HepG2 (cell line): ENCODE results near the gene RSBN1L. TPM values are rescaled to one million over a fixed set of nuclear protein-coding genes. Genes with fewer than 3 reads are reported as not detected.

ENCODE experiments used
- ADNP ChIP-seq: sonication (generic); formaldehyde crosslinking; IDR thresholded peaks from 2 replicates; pipeline ENCODE4 v1.4.0; 2020; ENCODE audit warnings: missing genetic modification reagents
- CHD2 ChIP-seq: IDR thresholded peaks from 2 replicates; pipeline ENCODE4 v1.6.1; 2011; ENCODE audit warnings: low read depth, low read length, improper control_type of control experiment
- ERF ChIP-seq: IDR thresholded peaks from 2 replicates; pipeline ENCODE4 v1.6.1; 2018; ENCODE audit warnings: missing biosample characterization, missing genetic modification reagents
- FOXA3 ChIP-seq: IDR thresholded peaks from 2 replicates; pipeline ENCODE4 v1.6.1; 2016; ENCODE audit warnings: missing genetic modification reagents, missing compliant biosample characterization
- HDAC1 ChIP-seq: sonication (generic); formaldehyde crosslinking; IDR thresholded peaks from 2 replicates; pipeline ENCODE4 v1.5.1; 2020; ENCODE audit warnings: mild to moderate bottlenecking, missing genetic modification reagents
- JARID2 ChIP-seq: sonication (generic); formaldehyde crosslinking; IDR thresholded peaks from 2 replicates; pipeline ENCODE4 v1.8.1; 2023; ENCODE audit warnings: missing genetic modification reagents, inconsistent platforms; ENCODE audit not compliant: insufficient replicate concordance
- JUNB ChIP-seq: sonication (generic); formaldehyde crosslinking; IDR thresholded peaks from 2 replicates; pipeline ENCODE4 v1.8.0; 2022; ENCODE audit warnings: missing genetic modification reagents, mild to moderate bottlenecking, borderline replicate concordance
- RFXANK ChIP-seq: IDR thresholded peaks from 2 replicates; pipeline ENCODE4 v1.6.1; 2016
- SATB2 ChIP-seq: sonication (generic); formaldehyde crosslinking; IDR thresholded peaks from 2 replicates; pipeline ENCODE4 v1.5.0; 2020; ENCODE audit warnings: missing genetic modification reagents
- SP4 ChIP-seq: sonication (generic); formaldehyde crosslinking; IDR thresholded peaks from 2 replicates; pipeline ENCODE4 v1.8.1; 2023; ENCODE audit warnings: mild to moderate bottlenecking, missing genetic modification reagents
- TBP ChIP-seq: sonication (generic); formaldehyde crosslinking; IDR thresholded peaks from 2 replicates; pipeline ENCODE4 v1.5.0; 2020; ENCODE audit warnings: missing genetic modification reagents
- TBX3 ChIP-seq: fragments of 450-650 bp; IDR thresholded peaks from 2 replicates; pipeline ENCODE4 v1.6.1; 2017; ENCODE audit warnings: antibody characterized with exemption, mild to moderate bottlenecking, inconsistent platforms, borderline replicate concordance
- TERF1 ChIP-seq: sonication (generic); formaldehyde crosslinking; IDR thresholded peaks from 2 replicates; pipeline ENCODE4 v1.8.0; 2022; ENCODE audit warnings: mild to moderate bottlenecking, missing genetic modification reagents, moderate library complexity
- TGIF2 ChIP-seq: IDR thresholded peaks from 2 replicates; pipeline ENCODE4 v1.6.1; 2016; ENCODE audit warnings: control low read depth, missing compliant biosample characterization
- U2AF2 ChIP-seq: fragments of 200-400 bp; formaldehyde crosslinking; IDR thresholded peaks from 2 replicates; pipeline ENCODE4 v1.6.1; 2017; ENCODE audit warnings: low read depth, mild to moderate bottlenecking, low read length
- ZC3H13 ChIP-seq: sonication (generic); formaldehyde crosslinking; IDR thresholded peaks from 2 replicates; pipeline ENCODE4 v1.8.1; 2023; ENCODE audit warnings: mild to moderate bottlenecking, missing genetic modification reagents, moderate library complexity
- ZNF12 ChIP-seq: sonication (generic); formaldehyde crosslinking; IDR thresholded peaks from 2 replicates; pipeline ENCODE4 v1.5.0; 2020; ENCODE audit warnings: missing genetic modification reagents
- ZNF18 ChIP-seq: sonication (generic); formaldehyde crosslinking; IDR thresholded peaks from 2 replicates; pipeline ENCODE4 v1.8.0; 2022; ENCODE audit warnings: mild to moderate bottlenecking, missing genetic modification reagents; ENCODE audit not compliant: insufficient replicate concordance
- ZNF282 ChIP-seq: fragments of 450-650 bp; IDR thresholded peaks from 2 replicates; pipeline ENCODE4 v1.6.1; 2018; ENCODE audit not compliant: partially characterized antibody
- ZNF460 ChIP-seq: sonication (generic); formaldehyde crosslinking; IDR thresholded peaks from 2 replicates; pipeline ENCODE4 v1.5.1; 2020; ENCODE audit warnings: missing genetic modification reagents, mild to moderate bottlenecking, borderline replicate concordance
- ZNF570 ChIP-seq: sonication (generic); formaldehyde crosslinking; IDR thresholded peaks from 2 replicates; pipeline ENCODE4 v1.4.0; 2020; ENCODE audit warnings: mild to moderate bottlenecking, missing genetic modification reagents, borderline replicate concordance
- ZNF703 ChIP-seq: sonication (generic); formaldehyde crosslinking; IDR thresholded peaks from 2 replicates; pipeline ENCODE4 v1.5.1; 2020; ENCODE audit warnings: missing genetic modification reagents, mild to moderate bottlenecking, moderate library complexity, borderline replicate concordance
- polyA plus RNA-seq, 8 experiments: library from polyadenylated mRNA; depleted of rRNA in 3 of 8; stranded (reverse) in 7 of 8; unstranded in 1 of 8; fragments of >200 nt; fragmentation: Illumina TruSeq in 4 of 8; extraction: Trizol in 4 of 8; gene quantifications; 2 replicates each; pipeline versions ENCODE4 v1.2.1 to v1.2.3, GENCODE V29; 2011 to 2016; ENCODE audit warnings: low read depth in 4 of 8, missing spikeins in 1 of 8, mixed read lengths in 1 of 8; ENCODE audit not compliant: insufficient read depth in 1 of 8
- total RNA-seq, 5 experiments: library from RNA; depleted of rRNA; stranded (reverse); fragments of >200 nt; fragmentation: Illumina TruSeq; extraction: Trizol; gene quantifications; 2 replicates each; pipeline ENCODE4 v1.2.3, GENCODE V29; 2016; ENCODE audit warnings: low read depth in 1 of 5
- TF ChIP-seq, protein P1 (sequence below): sonication (generic); formaldehyde crosslinking; conservative IDR thresholded peaks from 2 replicates; pipeline ENCODE4 v1.5.0; 2020; ENCODE audit warnings: missing genetic modification reagents
- TF ChIP-seq, protein P2 (sequence below): sonication (generic); formaldehyde crosslinking; IDR thresholded peaks from 2 replicates; pipeline ENCODE4 v1.5.0; 2020; ENCODE audit warnings: mild to moderate bottlenecking, missing genetic modification reagents

RSBN1L gene
- total and polyA plus RNA-seq, 2 of the 13 experiments (the other 11 are each of a cell fraction or from before 2014, with no cell fraction given), result 7.7 to 21.3 TPM

- TF ChIP-seq, protein P1, sequence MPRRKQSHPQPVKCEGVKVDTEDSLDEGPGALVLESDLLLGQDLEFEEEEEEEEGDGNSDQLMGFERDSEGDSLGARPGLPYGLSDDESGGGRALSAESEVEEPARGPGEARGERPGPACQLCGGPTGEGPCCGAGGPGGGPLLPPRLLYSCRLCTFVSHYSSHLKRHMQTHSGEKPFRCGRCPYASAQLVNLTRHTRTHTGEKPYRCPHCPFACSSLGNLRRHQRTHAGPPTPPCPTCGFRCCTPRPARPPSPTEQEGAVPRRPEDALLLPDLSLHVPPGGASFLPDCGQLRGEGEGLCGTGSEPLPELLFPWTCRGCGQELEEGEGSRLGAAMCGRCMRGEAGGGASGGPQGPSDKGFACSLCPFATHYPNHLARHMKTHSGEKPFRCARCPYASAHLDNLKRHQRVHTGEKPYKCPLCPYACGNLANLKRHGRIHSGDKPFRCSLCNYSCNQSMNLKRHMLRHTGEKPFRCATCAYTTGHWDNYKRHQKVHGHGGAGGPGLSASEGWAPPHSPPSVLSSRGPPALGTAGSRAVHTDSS, result no peak
- TF ChIP-seq ZNF282 (no peak), RFXANK (CRISPR knock-in tag) (no peak; the same call in 1 of the 2 replicates), ADNP (CRISPR knock-in tag) (no peak), SATB2 (CRISPR knock-in tag) (no peak), JUNB (no peak), ZNF703 (peak; percentile 38; the same call in 1 of the 2 replicates), SP4 (CRISPR knock-in tag) (peak; percentile 96), FOXA3 (CRISPR knock-in tag) (peak; percentile 25; the same call in 1 of the 2 replicates), HDAC1 (peak; percentile 71; the same call in 1 of the 2 replicates), ZNF570 (CRISPR knock-in tag) (0 out of 2 replicates have a peak, but pooled peaks have one; percentile 36), ZNF12 (CRISPR knock-in tag) (peak; percentile 11; the same call in 1 of the 2 replicates), TBP (CRISPR knock-in tag) (no peak), ERF (CRISPR knock-in tag) (peak; percentile 18; the same call in 1 of the 2 replicates), CHD2 (peak; percentile 74), ZC3H13 (CRISPR knock-in tag) (0 out of 2 replicates have a peak, but pooled peaks have one; percentile 43), ZNF460 (CRISPR knock-in tag) (no peak; the same call in 1 of the 2 replicates), TBX3 (0 out of 2 replicates have a peak, but pooled peaks have one; percentile 21), TGIF2 (peak; percentile 24; the same call in 1 of the 2 replicates), U2AF2 (no peak), JARID2 (CRISPR knock-in tag) (peak; percentile 27), ZNF18 (no peak), TERF1 (no peak)
- TF ChIP-seq, protein P2, sequence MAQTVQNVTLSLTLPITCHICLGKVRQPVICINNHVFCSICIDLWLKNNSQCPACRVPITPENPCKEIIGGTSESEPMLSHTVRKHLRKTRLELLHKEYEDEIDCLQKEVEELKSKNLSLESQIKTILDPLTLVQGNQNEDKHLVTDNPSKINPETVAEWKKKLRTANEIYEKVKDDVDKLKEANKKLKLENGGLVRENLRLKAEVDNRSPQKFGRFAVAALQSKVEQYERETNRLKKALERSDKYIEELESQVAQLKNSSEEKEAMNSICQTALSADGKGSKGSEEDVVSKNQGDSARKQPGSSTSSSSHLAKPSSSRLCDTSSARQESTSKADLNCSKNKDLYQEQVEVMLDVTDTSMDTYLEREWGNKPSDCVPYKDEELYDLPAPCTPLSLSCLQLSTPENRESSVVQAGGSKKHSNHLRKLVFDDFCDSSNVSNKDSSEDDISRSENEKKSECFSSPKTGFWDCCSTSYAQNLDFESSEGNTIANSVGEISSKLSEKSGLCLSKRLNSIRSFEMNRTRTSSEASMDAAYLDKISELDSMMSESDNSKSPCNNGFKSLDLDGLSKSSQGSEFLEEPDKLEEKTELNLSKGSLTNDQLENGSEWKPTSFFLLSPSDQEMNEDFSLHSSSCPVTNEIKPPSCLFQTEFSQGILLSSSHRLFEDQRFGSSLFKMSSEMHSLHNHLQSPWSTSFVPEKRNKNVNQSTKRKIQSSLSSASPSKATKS (CRISPR knock-in tag), result no peak
Observed at GRCh38 chr7:77798394-77799077, 102.3 kb downstream of the RSBN1L start, which contains the start of the genes PHTF2 and TMEM60 (continued).
